HL-60 (cell line): Measurements from ENCODE around the gene CCDC169.

Source experiments
- GABPA ChIP-seq: IDR thresholded peaks from 2 replicates; pipeline ENCODE4 v1.6.1; 2012; ENCODE audit warnings: low read depth
- POLR2AphosphoS5 ChIP-seq: IDR thresholded peaks from 2 replicates; pipeline ENCODE4 v1.6.1; 2012; ENCODE audit warnings: low read depth
- SPI1 ChIP-seq: IDR thresholded peaks from 2 replicates; pipeline ENCODE4 v1.6.1; 2012; ENCODE audit warnings: low read depth, mild to moderate bottlenecking, borderline replicate concordance
- TF ChIP-seq, protein P1 (sequence below): IDR thresholded peaks from one replicate; pipeline ENCODE4 v1.5.1; 2011; ENCODE audit warnings: low read length, control low read depth, inconsistent platforms; ENCODE audit not compliant: insufficient read depth
- TF ChIP-seq, protein P2 (sequence below): IDR thresholded peaks from 2 replicates; pipeline ENCODE4 v1.6.1; 2012; ENCODE audit warnings: low read depth; ENCODE audit not compliant: insufficient replicate concordance

DNA sequence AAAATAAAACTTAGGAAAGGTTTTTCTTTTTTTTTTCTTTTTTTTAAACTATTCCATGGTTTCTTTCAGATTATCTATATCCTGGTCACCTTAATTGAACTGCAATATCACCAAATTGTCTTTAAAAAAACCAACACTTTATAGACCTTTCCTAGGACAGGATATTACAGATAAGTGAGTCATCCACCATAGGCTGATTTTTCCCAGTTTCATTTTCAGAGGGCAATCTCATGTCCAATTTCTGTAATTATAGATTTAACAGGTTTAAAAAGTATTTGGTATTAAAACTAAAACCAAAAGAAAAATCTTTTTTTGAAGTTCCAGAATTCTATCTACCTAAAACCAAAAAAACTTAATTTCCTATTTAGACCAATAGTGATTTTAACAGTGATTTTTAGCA is 35.4 kb upstream of the CCDC169 start:
- TF ChIP-seq, protein P1, sequence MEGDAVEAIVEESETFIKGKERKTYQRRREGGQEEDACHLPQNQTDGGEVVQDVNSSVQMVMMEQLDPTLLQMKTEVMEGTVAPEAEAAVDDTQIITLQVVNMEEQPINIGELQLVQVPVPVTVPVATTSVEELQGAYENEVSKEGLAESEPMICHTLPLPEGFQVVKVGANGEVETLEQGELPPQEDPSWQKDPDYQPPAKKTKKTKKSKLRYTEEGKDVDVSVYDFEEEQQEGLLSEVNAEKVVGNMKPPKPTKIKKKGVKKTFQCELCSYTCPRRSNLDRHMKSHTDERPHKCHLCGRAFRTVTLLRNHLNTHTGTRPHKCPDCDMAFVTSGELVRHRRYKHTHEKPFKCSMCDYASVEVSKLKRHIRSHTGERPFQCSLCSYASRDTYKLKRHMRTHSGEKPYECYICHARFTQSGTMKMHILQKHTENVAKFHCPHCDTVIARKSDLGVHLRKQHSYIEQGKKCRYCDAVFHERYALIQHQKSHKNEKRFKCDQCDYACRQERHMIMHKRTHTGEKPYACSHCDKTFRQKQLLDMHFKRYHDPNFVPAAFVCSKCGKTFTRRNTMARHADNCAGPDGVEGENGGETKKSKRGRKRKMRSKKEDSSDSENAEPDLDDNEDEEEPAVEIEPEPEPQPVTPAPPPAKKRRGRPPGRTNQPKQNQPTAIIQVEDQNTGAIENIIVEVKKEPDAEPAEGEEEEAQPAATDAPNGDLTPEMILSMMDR, result no peak
- TF ChIP-seq GABPA (no peak), POLR2AphosphoS5 (no peak), SPI1 (no peak)
- TF ChIP-seq, protein P2, sequence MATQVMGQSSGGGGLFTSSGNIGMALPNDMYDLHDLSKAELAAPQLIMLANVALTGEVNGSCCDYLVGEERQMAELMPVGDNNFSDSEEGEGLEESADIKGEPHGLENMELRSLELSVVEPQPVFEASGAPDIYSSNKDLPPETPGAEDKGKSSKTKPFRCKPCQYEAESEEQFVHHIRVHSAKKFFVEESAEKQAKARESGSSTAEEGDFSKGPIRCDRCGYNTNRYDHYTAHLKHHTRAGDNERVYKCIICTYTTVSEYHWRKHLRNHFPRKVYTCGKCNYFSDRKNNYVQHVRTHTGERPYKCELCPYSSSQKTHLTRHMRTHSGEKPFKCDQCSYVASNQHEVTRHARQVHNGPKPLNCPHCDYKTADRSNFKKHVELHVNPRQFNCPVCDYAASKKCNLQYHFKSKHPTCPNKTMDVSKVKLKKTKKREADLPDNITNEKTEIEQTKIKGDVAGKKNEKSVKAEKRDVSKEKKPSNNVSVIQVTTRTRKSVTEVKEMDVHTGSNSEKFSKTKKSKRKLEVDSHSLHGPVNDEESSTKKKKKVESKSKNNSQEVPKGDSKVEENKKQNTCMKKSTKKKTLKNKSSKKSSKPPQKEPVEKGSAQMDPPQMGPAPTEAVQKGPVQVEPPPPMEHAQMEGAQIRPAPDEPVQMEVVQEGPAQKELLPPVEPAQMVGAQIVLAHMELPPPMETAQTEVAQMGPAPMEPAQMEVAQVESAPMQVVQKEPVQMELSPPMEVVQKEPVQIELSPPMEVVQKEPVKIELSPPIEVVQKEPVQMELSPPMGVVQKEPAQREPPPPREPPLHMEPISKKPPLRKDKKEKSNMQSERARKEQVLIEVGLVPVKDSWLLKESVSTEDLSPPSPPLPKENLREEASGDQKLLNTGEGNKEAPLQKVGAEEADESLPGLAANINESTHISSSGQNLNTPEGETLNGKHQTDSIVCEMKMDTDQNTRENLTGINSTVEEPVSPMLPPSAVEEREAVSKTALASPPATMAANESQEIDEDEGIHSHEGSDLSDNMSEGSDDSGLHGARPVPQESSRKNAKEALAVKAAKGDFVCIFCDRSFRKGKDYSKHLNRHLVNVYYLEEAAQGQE, result no peak
